Measurements from ENCODE around the gene SLC5A9. TPM values are rescaled to one million over a fixed set of nuclear protein-coding genes. Genes with fewer than 3 reads are reported as not detected.
"Not testable (repeated sequence)": the region's sequence is repeated elsewhere in the genome, so short reads cannot be mapped to it uniquely, and the experiment has no call there.

The SLC5A9 gene
- total RNA-seq, 1 donor from 2014 or later = not detected

- DNase-seq (ENCODE audit: low read depth) (no peak), FAIRE-seq (no peak)
- H3K27me3 ChIP-seq (ENCODE audit: control insufficient read depth, insufficient read depth, low read length) = no peaks in the 10 kb centered on the region
- H3K36me3 ChIP-seq (ENCODE audit: control insufficient read depth, insufficient read depth, low read length) = no peaks in the 10 kb centered on the region
- no peak overlapping the region for H3K4me3 ChIP-seq (ENCODE audit: low read depth, low read length)
- TF ChIP-seq CTCF (IDR thresholded peaks at IDR 0.05; ENCODE audit: insufficient read depth, low read length, severe bottlenecking) = no peak
Observed at GRCh38 chr1:48207131-48207530, 15.4 kb upstream of the SLC5A9 start.

GRCh38 chr1:48207536-48208075 is 14.9 kb upstream of the SLC5A9 start:
- no peak for TF ChIP-seq CTCF (IDR thresholded peaks at IDR 0.05; ENCODE audit: insufficient read depth, low read length, severe bottlenecking)
- Histone ChIP-seq H3K4me3 (ENCODE audit: low read depth, low read length) (no peak overlapping the region), H3K36me3 (ENCODE audit: control insufficient read depth, insufficient read depth, low read length) (no peaks in the 10 kb centered on the region), H3K27me3 (ENCODE audit: control insufficient read depth, insufficient read depth, low read length) (no peaks in the 10 kb centered on the region)
- no peak for FAIRE-seq
- DNase-seq (ENCODE audit: low read depth) = no peak

- DNase-seq (ENCODE audit: low read depth) (no peak), FAIRE-seq (no peak)
- Histone ChIP-seq H3K36me3 (ENCODE audit: control insufficient read depth, insufficient read depth, low read length) (no peaks in the 10 kb centered on the region), H3K27me3 (ENCODE audit: control insufficient read depth, insufficient read depth, low read length) (no peaks in the 10 kb centered on the region), H3K4me3 (ENCODE audit: low read depth, low read length) (no peak overlapping the region)
- TF ChIP-seq CTCF (IDR thresholded peaks at IDR 0.05; ENCODE audit: insufficient read depth, low read length, severe bottlenecking) = no peak
Observed at GRCh38 chr1:48208251-48208650, 14.3 kb upstream of the SLC5A9 start.

GRCh38 chr1:48208652-48209051 is 13.9 kb upstream of the SLC5A9 start:
- no peak for FAIRE-seq
- H3K4me3 ChIP-seq (ENCODE audit: low read depth, low read length) = no peak overlapping the region
- DNase-seq (ENCODE audit: low read depth) = no peak
- no peaks in the 10 kb centered on the region for H3K36me3 ChIP-seq (ENCODE audit: control insufficient read depth, insufficient read depth, low read length)
- no peaks in the 10 kb centered on the region for H3K27me3 ChIP-seq (ENCODE audit: control insufficient read depth, insufficient read depth, low read length)
- TF ChIP-seq CTCF (IDR thresholded peaks at IDR 0.05; ENCODE audit: insufficient read depth, low read length, severe bottlenecking) = no peak

- not testable (repeated sequence) for DNase-seq (ENCODE audit: low read depth); FAIRE-seq; H3K27me3 ChIP-seq (ENCODE audit: control insufficient read depth, insufficient read depth, low read length); H3K36me3 ChIP-seq (ENCODE audit: control insufficient read depth, insufficient read depth, low read length); H3K4me3 ChIP-seq (ENCODE audit: low read depth, low read length)
Observed at GRCh38 chr1:48213462-48213861, 9.1 kb upstream of the SLC5A9 start.

GRCh38 chr1:48214366-48214765 is 8.2 kb upstream of the SLC5A9 start:
- H3K4me3 ChIP-seq (ENCODE audit: low read depth, low read length) = not testable (repeated sequence)

GRCh38 chr1:48214820-48215219 is 7.7 kb upstream of the SLC5A9 start:
- H3K27me3 ChIP-seq (ENCODE audit: control insufficient read depth, insufficient read depth, low read length) = no peaks in the 10 kb centered on the region
- peak; percentile 40 for FAIRE-seq
- DNase-seq (ENCODE audit: low read depth) = no peak
- no peaks in the 10 kb centered on the region for H3K36me3 ChIP-seq (ENCODE audit: control insufficient read depth, insufficient read depth, low read length)
- no peak for TF ChIP-seq CTCF (IDR thresholded peaks at IDR 0.05; ENCODE audit: insufficient read depth, low read length, severe bottlenecking)
- no peak overlapping the region for H3K4me3 ChIP-seq (ENCODE audit: low read depth, low read length)

More at GRCh38 chr1:48214366-48214765, 8.2 kb upstream of the SLC5A9 start:
- not testable (repeated sequence) for H3K36me3 ChIP-seq (ENCODE audit: control insufficient read depth, insufficient read depth, low read length); FAIRE-seq; H3K27me3 ChIP-seq (ENCODE audit: control insufficient read depth, insufficient read depth, low read length); DNase-seq (ENCODE audit: low read depth)

Data from bronchial epithelial cell (primary cell).